ENCODE data around the gene ADGRB2. TPM values are rescaled to one million over a fixed set of nuclear protein-coding genes. Genes with fewer than 3 reads are reported as not detected.

Gene ADGRB2
- total and polyA plus RNA-seq, 12 donors = 0.91 to 17.9 (median 8.6) TPM

DNA sequence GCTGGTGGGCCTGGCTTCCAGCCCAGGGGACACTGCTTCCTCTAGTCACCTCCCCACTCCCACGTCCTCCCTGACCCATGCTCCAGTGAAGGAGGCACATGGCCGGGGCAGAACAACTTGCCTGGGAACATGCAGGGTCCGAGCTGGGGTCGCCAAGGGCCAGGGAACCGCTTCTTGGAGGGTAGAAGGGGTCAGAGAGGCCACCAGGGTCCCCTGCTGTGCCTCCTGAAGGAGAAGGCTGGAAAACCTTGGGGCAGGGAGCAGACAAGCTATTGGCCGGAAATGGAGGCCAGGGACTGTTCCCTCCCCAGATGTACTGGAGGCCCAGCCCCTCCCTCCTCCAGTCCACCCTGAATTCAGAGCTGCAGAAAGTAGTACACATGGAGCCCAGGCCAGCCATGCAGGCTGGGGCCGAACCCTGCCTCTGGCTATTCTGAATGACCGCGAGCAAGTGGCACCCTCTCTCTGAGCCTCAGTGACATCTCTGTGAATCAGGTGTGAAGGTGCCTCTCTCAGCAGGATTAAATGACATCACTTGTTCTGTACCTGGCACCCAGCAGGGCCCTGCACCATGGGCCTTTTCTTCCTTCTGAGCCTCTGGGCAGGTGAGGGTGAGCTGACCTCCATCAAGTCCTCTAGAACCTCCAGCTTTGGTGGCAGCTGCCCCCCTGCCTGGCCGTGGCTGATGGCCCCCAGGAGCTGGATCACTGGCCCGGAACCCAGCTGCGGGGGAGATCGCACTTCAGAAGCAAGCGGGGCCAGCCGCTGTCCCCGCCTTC lies 35.9 kb upstream of the ADGRB2 start:
- 85 to 86% methylated on average over 16 of the region's 16 CpGs for WGBS, 2 donors
- intact Hi-C loops (cut with DNase I) = loop anchor here in 6 of 10 donors (10.0 kb wide), 2 partner anchors 165 to 225 kb away; partner anchors contain the start of gene TINAGL1 (in 1 of the 6)
- Histone ChIP-seq H3K4me3 (no peak overlapping the region), H3K9me3 (no peaks in the 10 kb centered on the region), H3K27me3 (peaks cover 0 to 32% (median 27%) of the 10 kb centered on the region in 7 donors), H3K27ac (no peak overlapping the region), H3K36me3 (no peaks in the 10 kb centered on the region), H3K4me1 (peaks cover 0 to 29% (median 0%) of the 10 kb centered on the region in 9 donors)
- ATAC-seq = no peak
- TF ChIP-seq, protein P1, sequence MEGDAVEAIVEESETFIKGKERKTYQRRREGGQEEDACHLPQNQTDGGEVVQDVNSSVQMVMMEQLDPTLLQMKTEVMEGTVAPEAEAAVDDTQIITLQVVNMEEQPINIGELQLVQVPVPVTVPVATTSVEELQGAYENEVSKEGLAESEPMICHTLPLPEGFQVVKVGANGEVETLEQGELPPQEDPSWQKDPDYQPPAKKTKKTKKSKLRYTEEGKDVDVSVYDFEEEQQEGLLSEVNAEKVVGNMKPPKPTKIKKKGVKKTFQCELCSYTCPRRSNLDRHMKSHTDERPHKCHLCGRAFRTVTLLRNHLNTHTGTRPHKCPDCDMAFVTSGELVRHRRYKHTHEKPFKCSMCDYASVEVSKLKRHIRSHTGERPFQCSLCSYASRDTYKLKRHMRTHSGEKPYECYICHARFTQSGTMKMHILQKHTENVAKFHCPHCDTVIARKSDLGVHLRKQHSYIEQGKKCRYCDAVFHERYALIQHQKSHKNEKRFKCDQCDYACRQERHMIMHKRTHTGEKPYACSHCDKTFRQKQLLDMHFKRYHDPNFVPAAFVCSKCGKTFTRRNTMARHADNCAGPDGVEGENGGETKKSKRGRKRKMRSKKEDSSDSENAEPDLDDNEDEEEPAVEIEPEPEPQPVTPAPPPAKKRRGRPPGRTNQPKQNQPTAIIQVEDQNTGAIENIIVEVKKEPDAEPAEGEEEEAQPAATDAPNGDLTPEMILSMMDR (IDR thresholded peaks at IDR 0.05) = no peak
- DNase-seq = no peak

GRCh38 chr1:31799196-31799894 lies 35.2 kb upstream of the ADGRB2 start:
- TF ChIP-seq, protein P1 (IDR thresholded peaks at IDR 0.05) = no peak
- intact Hi-C loops (cut with DNase I) = loop anchor here in 5 of 10 donors (10.0 kb wide), 2 partner anchors 165 to 225 kb away; partner anchors contain the start of gene TINAGL1 (in 1 of the 5)
- Histone ChIP-seq H3K4me3 (no peak overlapping the region), H3K27me3 (peaks cover 0 to 32% (median 27%) of the 10 kb centered on the region in 7 donors), H3K4me1 (peaks cover 0 to 29% (median 0%) of the 10 kb centered on the region in 9 donors), H3K36me3 (no peaks in the 10 kb centered on the region), H3K9me3 (no peaks in the 10 kb centered on the region), H3K27ac (peak overlapping the region in 1 of 10 donors; percentile 20)
- no peak for DNase-seq
- peak in 1 of 8 donors; percentile 25 for ATAC-seq
- 82 to 91% methylated on average over 9 of the region's 9 CpGs for WGBS, 2 donors

DNA sequence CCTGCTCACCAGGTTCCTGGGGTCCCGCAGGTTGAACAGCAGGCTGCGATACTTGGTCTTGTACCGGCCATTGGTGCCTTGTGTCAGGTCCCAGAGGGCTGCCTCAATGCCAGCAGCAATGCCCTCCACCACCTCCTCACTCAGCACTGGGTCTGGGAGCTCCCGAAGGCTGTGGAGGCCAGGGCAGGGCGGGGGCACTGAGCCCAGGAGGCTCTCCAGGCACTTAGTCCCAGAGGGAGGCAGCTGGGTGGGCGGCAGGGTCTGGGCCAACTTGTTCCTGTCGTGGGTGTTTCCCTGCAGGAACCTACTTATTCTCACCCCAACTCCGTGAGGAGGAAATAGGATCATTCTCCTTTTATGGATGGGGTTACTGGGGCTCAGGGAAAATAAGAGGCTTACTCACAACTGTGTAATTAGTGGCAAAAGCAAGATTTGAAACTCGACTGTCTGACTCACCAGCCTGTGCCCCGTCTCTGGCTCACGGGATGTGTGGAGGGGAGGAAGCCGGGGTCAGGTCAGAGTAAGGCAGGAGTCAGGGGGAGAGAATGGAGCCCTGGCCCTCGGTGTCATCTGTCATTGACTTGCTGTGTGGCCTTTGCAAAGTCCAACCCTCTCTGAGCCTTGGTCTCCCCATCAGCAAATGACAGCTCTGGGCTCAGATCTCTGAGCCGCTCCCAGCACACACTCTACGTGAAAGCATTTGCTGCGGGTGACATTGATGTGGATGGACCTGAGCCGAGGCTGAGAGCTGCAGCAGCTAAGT lies 34.5 kb upstream of the ADGRB2 start:
- H3K36me3 ChIP-seq = no peaks in the 10 kb centered on the region
- peaks cover 0 to 29% (median 0%) of the 10 kb centered on the region in 9 donors for H3K4me1 ChIP-seq
- TF ChIP-seq, protein P1 (IDR thresholded peaks at IDR 0.05) = no peak
- WGBS, 2 donors = 61 to 66% methylated on average over 17 of the region's 17 CpGs
- ATAC-seq (peak in 1 of 8 donors; percentile 6), DNase-seq (no peak)
- peak overlapping the region in 1 of 10 donors; percentile 30 for H3K4me3 ChIP-seq
- H3K27ac ChIP-seq = peak overlapping the region in 1 of 10 donors; percentile 20
- intact Hi-C loops (cut with DNase I) = loop anchor here in 5 of 10 donors (10.0 kb wide), 2 partner anchors 166 to 224 kb away; partner anchors contain the start of gene TINAGL1 (in 1 of the 5)
- peaks cover 0 to 35% (median 27%) of the 10 kb centered on the region in 7 donors for H3K27me3 ChIP-seq
- H3K9me3 ChIP-seq = no peaks in the 10 kb centered on the region

Data from heart right ventricle (tissue), 16 donors.